Measurements from ENCODE around the gene PTPRN2.
"Not testable (repeated sequence)": the region's sequence is repeated elsewhere in the genome, so short reads cannot be mapped to it uniquely, and the experiment has no call there.

The PTPRN2 gene

DNA sequence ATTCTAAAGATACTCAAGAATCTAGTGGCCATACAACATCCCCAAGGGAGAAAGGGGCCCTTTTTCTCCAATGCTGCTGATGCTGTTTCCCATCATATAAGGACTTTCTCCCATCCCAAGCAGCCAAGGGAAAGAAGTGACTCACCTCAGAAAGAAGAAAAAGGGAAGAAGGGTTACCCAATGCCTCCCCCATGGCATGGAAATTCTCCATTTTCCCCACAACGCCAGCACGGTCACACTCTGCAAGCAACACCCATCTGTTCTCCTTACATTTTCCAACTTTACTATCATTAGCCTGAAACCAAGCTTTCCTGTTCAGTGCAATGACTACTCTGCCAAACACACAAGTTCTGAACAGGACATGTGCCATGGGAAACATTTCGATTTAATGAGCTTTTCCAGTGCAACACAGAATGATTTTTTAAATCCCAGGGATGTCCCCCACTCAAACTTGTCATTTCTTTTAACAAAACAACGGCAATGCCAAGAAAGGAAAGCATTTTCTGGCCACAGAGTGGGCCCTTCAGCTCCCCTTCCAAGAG lies 67.9 kb downstream of the PTPRN2 start:
- no peak overlapping the region for H3K4me3 ChIP-seq (ENCODE audit: low read depth, low read length)

DNA sequence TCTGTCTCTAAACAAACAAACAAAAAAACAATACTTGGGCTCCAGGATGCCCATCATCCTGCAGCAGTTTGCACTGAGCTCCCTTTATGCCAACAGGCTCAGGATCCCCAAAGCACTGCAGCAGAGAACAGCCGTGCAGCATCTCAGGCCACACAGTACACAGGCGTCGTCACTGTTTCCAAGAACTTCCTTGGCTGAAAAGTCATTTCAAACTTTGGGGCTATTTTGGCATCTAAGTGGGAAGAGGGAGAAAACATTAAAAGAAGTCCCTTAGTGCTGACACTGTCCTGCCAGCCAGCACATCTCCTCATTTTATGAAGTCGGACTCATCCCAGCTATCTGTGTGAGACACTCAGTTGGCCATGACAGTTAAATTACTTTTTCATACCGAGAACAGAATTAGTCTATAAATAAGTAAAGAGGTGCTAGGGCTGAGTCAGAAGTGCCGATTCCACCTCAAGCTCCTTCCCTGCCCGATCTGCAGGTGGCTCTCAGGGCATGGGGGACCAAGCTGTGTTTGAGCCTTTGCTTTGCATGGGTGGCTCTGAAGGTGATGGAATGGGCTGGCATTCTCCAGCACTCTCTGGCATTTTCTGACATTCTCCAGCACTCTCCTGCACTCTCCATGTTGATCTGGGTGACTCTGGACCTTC lies 68.5 kb downstream of the PTPRN2 start:
- no peak overlapping the region for H3K4me3 ChIP-seq (ENCODE audit: low read depth, low read length)

DNA sequence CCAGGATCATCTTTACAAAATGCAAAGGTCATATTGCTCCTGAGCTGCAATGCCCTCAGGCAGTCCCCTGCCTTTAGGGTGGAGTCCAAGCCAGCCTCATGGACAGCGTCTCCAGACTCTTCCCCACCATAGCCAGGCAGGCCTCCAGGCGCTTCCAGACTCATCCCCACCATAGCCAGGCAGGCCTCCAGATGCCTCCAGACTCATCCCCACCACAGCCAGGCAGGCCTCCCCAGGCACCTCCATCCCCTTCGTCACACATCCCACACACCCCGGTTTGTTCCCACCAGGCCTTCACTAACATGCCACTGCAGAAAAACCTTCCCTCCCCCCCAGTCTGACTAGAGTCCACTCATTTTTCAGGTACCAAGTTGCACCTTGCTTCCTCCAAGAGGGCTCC lies 70.1 kb downstream of the PTPRN2 start:
- no peak overlapping the region for H3K4me3 ChIP-seq (ENCODE audit: low read depth, low read length)

DNA sequence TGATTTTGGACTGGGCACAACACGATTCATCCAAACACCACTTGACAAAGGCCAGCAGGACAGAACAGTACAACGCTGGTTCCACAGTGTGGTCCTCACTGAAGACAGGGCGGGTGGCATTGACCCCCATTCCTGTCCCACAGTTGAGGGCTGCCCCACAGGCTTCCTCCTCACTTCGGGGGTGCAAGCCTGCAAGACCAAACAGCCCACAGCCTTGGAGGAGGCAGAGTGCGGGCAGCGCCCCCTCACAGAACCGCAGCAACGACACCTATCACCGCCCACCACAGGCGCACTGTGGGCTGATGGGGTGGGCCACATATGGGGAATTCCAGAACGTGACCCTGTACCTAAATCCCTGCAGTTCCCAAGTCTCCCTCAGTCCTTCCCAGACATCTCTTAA lies 70.6 kb downstream of the PTPRN2 start:
- H3K4me3 ChIP-seq (ENCODE audit: low read depth, low read length) = no peak overlapping the region

DNA sequence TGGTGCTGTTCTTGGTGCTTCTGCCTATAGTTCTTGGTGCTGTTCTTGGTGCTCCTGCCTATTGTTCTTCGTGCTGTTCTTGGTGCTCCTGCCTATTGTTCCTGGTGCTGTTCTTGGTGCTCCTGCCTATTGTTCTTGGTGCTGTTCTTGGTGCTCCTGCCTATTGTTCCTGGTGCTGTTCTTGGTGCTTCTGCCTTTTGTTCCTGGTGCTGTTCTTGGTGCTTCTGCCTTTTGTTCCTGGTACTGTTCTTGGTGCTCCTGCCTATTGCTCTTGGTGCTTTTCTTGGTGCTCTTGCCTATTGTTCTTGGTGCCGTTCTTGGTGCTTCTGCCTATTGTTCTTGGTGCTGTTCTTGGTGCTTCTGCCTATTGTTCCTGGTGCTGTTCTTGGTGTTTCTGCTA lies 71.1 kb downstream of the PTPRN2 start:
- no peak overlapping the region for H3K4me3 ChIP-seq (ENCODE audit: low read depth, low read length)

- H3K4me3 ChIP-seq (ENCODE audit: low read depth, low read length) = no peak overlapping the region
Measured at GRCh38 chr7:158512869-158513268, 74.8 kb downstream of the PTPRN2 start.

GRCh38 chr7:158512042-158512441 lies 75.6 kb downstream of the PTPRN2 start:
- H3K4me3 ChIP-seq (ENCODE audit: low read depth, low read length) = no peak overlapping the region

GRCh38 chr7:158508802-158509385 lies 78.7 kb downstream of the PTPRN2 start:
- H3K4me3 ChIP-seq (ENCODE audit: low read depth, low read length) = no peak overlapping the region

GRCh38 chr7:158508321-158508720 lies 79.3 kb downstream of the PTPRN2 start:
- H3K4me3 ChIP-seq (ENCODE audit: low read depth, low read length) = not testable (repeated sequence)

DNA sequence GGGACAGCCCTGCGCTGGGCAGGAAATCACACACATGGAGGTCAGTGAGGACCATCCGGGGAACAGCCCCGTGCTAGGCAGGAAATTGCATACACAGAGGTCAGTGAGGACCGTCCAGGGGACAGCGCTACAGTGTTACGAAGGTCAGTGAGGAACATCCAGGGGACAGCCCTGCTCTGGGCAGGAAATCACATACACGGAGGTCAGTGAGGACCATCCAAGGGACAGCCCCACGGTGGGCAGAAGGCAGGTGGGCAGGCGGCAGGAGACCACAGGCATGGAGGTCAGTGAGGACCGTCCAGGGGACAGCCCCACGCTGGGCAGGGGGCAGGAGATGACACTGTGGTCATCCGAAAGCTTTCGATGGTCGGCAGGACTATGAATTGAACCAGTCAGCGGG lies 79.7 kb downstream of the PTPRN2 start:
- no peak overlapping the region for H3K4me3 ChIP-seq (ENCODE audit: low read depth, low read length)

DNA sequence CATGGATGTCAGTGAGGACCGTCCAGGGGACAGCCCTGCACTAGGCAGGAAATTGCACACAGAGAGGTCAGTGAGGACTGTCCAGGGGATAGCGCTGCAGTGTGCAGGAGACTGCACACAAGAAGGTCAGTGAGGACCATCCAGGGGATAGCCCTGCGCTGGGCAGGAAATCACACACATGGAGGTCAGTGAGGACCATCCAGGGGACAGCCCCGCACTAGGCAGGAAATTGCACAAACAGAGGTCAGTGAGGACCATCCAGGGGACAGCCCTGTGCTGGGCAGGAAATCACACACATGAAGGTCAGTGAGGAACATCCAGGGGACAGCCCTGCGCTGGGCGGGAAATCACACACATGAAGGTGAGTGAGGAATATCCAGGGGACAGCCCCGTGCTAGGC lies 80.4 kb downstream of the PTPRN2 start:
- not testable (repeated sequence) for H3K4me3 ChIP-seq (ENCODE audit: low read depth, low read length)

DNA sequence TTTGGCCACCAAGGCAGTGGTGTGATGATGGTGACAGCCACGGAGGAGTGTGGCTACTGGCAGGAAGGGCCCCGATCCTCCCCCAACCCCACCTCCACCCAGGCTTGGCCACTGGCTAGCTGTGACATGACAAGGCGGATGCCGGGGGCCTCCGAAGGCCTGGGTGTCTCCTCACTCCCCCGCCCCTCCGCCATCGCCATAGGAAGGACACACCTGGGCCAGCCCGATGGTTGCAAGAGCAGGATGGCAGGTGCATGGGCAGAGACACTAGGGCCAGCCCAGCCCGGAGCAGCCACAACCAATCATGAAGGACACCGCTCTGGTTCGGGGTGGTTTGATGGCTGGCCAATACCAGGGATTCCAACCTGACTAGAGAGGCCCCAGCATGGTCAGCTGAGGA lies 81.0 kb downstream of the PTPRN2 start:
- H3K4me3 ChIP-seq (ENCODE audit: low read depth, low read length) = no peak overlapping the region

- H3K4me3 ChIP-seq (ENCODE audit: low read depth, low read length) = no peak overlapping the region
Measured at GRCh38 chr7:158505683-158506082, 81.9 kb downstream of the PTPRN2 start.

GRCh38 chr7:158502068-158502750 lies 85.4 kb downstream of the PTPRN2 start:
- H3K4me3 ChIP-seq (ENCODE audit: low read depth, low read length) = no peak overlapping the region

DNA sequence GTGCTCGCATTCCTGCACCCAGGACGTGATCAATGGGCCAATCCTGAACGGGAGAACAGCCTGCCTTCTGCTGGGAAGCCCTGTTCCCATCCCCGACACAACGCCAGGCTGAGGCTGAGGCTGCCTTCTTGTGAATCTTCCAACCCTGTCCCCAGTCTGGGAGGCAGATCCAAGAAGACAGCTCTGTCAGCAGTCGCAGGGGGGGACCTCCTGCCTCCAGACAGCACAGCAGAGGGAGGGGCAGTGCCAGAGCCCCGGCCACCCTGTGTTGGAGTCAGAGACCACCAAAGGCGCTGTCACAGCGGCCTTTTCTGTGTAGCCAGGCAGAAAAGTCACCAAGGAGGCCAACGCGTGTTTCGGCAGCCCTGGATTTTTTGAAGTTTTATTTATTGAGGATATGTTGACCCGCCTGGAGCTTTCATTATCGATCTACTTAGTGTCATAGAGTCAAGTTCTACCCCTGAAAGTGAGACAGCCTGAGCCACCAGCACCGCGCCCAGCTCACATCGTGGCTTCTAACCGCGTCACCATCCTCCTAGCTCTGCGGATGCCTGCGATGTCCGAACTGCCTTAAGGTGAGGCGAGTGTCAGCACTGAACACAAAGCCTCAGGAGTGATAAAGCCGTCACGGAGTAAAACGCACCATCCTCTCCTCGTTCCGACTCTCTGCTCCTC lies 86.1 kb downstream of the PTPRN2 start:
- H3K4me3 ChIP-seq (ENCODE audit: low read depth, low read length) = no peak overlapping the region

DNA sequence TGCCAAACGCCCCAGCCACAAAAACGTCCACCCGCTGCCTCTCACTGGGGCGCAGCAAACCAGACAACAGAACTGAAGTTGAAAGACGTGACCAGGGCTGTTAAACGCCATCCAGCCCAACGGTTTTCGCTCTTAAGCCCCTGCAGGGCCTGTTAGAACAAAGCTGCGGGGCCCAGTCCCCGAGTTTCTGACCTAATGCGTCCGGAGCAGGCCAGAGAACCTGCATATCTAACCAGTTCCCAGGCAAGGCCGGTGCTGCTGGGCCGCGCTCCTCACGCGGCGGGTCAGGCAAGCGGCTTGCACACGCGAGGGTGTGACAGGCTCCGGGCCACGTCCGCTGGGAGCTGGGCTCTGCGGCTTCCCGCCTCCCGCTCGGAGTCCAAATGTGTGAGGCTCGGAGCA lies 87.0 kb downstream of the PTPRN2 start:
- H3K4me3 ChIP-seq (ENCODE audit: low read depth, low read length) = no peak overlapping the region

- H3K4me3 ChIP-seq (ENCODE audit: low read depth, low read length) = no peak overlapping the region
Measured at GRCh38 chr7:158499082-158499455, 88.6 kb downstream of the PTPRN2 start.

- H3K4me3 ChIP-seq (ENCODE audit: low read depth, low read length) = no peak overlapping the region
Measured at GRCh38 chr7:158498443-158499081, 89.1 kb downstream of the PTPRN2 start.

DNA sequence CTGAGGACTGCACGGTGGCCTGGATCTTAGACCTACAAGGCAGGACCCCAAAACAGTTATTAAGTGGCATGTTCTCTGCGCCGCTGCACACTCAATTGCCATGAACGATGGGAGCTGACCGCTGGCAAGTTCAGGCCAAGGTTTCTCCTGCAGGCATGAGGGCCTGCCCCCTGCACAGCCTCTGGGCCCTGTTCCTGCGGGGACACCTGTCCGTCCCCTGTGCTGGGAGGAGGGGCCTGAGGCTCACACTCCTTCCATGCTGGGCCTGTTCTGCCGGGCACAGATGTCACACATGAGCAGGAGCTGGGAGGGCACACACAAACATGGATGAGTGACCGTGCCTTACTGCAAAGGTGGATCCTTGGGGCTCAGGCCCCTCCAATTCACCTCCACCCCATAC lies 90.0 kb downstream of the PTPRN2 start:
- no peak overlapping the region for H3K4me3 ChIP-seq (ENCODE audit: low read depth, low read length)

GRCh38 chr7:158495786-158496185 lies 91.8 kb downstream of the PTPRN2 start:
- H3K4me3 ChIP-seq (ENCODE audit: low read depth, low read length) = no peak overlapping the region

- H3K4me3 ChIP-seq (ENCODE audit: low read depth, low read length) = no peak overlapping the region
Measured at GRCh38 chr7:158495216-158495615, 92.4 kb downstream of the PTPRN2 start.

Measured in iPS-11a (cell line).